Epidermal melanocyte (primary cell): ENCODE results near the gene PERM1.
"Not testable (repeated sequence)": the region's sequence is repeated elsewhere in the genome, so short reads cannot be mapped to it uniquely, and the experiment has no call there.

Source experiments
- DNase-seq: peaks from one replicate; pipeline ENCODE4 v3.0.0; 2011; ENCODE audit warnings: low spot score; ENCODE audit not compliant: insufficient read length

PERM1 gene

DNA sequence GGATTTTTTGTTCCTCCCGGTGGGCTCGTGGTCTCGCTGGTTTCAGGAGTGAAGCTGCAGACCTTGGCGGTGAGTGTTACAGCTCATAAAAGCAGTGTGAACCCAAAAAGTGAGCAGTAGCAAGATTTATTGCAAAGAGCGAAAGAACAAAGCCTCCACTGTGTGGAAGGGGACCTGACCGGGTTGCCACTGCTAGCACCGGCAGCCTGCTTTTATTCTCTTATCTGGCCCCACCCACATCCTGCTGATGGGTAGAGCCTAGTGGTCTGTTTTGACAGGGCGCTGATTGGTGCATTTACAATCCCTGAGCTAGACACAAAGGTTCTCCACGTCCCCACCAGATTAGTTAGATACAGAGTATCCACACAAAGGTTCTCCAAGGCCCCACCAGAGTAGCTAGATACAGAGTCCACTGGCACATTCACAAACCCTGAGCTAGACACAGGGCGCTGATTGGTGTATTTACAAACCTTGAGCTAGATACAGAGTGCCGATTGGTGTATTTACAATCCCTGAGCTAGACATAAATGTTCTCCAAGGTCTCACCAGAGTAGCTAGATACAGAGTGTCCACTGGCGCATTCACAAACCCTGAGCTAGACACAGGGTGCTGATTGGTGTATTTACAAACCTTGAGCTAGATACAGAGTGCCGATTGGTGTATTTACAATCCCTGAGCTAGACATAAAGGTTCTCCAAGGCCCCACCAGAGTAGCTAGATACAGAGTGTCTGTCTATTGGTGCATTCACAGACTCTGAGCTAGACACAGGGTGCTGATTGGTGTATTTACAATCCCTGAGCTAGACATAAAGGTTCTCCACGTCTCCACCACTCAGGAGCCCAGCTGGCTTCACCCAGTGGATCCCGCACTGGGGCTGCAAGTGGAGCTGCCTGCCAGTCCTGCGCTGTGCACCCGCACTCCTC is 35.8 kb upstream of the PERM1 start:
- DNase-seq = not testable (repeated sequence)

GRCh38 chr1:1014799-1015681 is 33.1 kb upstream of the PERM1 start:
- no peak for DNase-seq

DNA sequence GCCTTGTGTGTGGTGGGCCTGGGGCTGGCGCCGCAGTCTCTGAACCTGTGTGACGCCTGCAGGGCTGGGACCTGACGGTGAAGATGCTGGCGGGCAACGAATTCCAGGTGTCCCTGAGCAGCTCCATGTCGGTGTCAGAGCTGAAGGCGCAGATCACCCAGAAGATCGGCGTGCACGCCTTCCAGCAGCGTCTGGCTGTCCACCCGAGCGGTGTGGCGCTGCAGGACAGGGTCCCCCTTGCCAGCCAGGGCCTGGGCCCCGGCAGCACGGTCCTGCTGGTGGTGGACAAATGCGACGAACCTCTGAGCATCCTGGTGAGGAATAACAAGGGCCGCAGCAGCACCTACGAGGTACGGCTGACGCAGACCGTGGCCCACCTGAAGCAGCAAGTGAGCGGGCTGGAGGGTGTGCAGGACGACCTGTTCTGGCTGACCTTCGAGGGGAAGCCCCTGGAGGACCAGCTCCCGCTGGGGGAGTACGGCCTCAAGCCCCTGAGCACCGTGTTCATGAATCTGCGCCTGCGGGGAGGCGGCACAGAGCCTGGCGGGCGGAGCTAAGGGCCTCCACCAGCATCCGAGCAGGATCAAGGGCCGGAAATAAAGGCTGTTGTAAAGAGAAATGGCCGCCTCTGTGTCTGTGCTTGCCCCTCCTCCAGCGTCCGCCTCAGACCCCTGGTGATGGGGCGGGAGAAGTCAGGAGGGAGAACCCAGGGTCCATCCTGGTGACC is 32.2 kb upstream of the PERM1 start:
- DNase-seq = no peak

DNA sequence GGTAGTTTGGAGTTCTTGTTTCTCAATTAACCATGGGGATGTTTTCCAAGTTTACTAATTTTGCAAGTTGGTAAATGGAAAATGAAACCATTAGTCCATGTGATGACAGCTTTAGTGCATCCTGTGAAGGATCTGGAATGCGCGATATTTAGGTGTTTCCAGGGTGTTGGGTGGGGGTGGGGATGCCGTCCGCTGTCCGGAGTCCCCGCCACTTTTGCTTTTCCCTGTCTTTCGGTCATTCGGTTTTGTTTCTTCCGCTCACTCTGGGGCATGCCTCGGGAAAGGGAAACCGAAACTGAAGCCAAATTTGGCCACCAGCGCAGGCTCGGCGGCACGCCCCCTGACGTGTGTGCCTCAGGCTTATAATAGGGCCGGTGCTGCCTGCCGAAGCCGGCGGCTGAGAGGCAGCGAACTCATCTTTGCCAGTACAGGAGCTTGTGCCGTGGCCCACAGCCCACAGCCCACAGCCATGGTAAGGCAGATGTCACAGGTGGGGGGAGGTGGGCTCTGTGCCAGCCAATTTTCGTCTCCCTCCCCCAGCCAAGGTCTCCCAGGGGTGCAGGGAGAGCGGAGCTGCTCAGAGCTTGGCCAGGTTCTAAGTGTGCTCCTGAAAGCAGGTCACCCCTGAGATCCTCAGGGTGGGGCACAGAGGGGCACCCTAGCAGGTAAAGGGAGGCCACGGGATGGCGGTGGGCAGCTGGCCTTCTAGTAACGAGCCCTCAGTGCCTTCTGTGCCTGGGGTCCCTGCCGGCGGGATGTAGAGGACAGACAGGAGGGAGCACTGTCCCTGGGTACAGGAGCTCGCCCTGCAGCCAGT is 31.4 kb upstream of the PERM1 start, which contains the start of gene ISG15:
ISG15 (plus strand) TSS at position 393 of the 817 bp plus-strand sequence; CDS start at position 470, 77 bp downstream.
- DNase-seq = peak; percentile 77

- not testable (repeated sequence) for DNase-seq
These were observed 30.8 kb upstream of the PERM1 start for GRCh38 chr1:1012736-1013104.

DNA sequence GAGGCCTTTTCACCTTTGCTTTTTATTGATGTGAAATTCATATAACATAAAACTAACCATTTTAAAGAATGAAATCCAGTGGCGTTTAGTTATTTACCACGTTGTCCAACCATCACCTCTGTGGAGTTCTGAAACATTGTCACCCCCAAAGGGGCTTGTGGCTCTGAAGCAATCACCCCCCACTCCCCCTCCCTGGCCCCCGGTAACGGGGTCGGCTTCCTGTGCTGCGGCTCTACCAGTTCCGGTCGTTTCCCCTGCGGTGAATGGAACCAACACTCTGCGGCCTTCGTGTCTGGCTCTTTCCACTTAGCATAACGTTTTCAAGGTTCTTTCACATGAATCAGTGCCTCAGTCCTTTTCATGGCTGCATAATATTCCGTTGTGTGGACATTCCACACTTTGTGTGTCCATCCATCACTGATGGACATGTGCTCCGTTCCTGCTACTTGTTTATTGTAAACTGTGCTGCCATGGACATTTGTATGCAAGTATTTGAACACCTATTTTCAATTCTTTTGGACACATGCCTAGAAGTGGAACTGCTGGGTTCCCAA is 29.6 kb upstream of the PERM1 start:
- DNase-seq = no peak

- DNase-seq = not testable (repeated sequence)
These were observed 28.2 kb upstream of the PERM1 start for GRCh38 chr1:1010131-1010530.

- no peak for DNase-seq
These were observed 24.6 kb upstream of the PERM1 start for GRCh38 chr1:1006305-1007159.

- no peak for DNase-seq
These were observed 23.9 kb upstream of the PERM1 start for GRCh38 chr1:1005774-1006304.

GRCh38 chr1:1004780-1005697 is 23.1 kb upstream of the PERM1 start:
- peak; percentile 67 for DNase-seq

DNA sequence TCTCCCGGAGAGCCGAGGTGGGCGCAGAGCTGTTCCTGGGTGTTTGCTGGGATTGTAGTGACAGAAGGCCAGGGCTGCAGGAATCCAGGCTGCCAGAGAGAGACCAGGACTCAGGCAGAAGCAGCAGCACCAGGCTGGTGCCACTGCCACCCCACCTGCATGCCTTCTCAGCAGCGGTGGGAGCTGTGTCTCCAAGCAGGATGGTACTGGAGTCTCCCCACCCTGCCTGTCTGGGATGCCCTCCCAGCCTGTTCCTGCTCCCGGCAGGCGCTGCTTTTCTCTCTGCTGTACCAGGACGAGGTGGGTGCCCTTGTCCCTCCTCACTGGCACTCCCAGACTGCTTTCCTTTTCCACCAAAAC is 22.5 kb upstream of the PERM1 start:
- no peak for DNase-seq

DNA sequence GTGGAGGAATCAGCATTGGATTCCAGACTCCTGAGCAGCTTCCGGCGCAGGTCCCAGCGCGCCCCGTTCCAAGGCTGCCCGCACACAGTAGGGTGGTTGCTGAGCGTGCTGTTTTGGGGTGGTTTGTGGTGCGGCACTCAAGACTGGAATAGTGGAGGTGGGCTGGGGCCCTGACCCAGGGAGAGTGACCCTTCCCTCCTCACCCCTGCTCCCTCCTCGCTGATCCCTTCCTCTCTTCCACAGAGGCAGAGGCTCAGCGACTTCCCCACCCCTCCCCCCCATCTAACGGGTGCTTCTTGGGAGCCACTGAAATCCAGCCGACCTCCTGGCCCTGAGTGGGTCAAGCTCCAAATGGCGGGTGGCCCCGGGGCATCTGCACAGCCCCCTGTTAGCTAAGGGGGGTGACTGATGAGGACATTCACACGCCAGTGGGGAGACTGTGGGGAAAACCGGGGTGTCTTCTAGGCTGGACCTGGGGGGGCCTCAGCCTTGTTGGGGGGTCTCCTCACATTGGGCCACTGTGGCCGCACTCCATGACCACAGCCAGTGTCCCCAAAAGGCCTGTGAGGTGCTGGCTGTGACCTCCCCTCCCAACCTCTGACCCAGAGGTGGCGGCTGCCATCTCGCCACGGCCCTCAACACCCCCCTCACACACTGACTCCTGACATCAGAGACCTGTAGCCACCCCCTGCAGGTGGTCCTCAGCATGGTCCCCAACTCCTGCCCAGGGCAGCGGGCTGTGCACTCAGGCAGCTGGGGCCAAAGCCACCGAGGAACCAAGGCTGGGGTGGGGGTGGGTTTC is 21.9 kb upstream of the PERM1 start:
- DNase-seq = no peak

DNA sequence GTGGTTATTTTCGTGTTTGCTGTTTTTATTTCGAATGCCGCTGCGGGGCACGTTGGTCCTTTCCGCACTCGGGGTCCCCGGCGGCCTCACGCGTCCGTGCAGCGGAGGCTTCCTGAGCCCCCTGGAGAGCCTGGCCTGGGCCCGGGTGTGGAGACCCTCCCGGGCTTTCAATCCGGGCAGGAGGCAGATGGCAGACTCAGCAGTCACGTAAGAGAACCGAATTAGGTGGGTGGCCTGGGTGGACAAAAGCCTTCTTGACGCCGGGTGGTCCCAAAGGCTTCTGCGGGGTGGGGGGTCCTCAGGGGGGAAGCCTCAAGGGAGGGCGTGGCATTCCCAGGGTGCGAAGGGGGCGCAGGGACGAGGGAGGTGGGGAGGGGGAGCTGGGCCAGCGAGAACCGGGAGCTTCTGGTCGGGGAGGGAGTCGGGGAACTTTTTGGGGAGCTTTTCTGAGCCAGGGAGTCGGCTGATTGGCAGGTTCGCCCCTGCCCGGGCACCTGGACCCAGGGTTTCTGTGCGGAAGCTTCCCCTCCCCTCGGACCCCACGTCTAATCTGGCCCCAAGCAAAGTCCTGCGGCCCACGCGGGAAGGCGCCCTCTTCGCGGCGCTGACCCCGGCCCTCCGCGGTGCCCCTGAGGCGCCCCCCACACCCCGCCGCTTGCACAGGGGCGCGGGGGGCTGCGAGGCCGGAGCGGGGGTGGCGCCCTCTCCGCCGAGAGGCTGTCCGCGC is 19.3 kb upstream of the PERM1 start:
- DNase-seq = no peak

DNA sequence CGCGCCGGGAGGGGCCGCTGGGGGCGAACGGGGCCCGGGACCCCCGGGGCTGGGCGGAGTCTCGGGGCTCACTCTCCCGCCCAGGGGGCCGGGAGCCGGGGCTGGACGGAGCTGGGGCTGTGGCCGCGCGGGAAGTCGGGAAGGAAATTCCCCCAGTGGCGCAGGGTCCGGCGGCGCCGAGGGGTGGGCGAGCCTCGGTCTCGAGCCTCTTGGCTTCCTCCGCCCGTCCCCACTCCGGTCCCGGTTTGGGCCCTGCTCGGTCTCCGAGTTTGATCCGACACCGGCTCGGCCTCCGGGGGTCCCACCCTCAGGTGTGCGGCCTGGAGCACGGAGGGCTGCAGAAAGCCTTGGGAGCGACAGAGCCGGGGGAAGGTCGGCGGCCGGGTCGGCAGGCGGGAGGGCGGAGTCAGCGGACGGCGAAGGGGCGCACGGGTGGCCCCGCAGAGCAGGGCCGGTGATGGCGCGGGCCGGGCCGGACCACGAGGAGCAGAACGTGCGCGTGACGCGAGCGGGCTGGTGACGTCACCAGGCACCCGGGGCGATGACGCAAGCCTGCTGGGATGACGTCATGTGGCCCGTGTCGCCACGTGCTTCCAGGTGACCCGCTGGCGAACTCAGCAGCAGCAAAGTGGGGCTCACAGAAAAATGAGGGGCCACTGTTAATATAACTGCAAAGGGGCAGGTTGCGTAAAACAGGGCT is 18.6 kb upstream of the PERM1 start:
- peak; percentile 94 for DNase-seq

DNA sequence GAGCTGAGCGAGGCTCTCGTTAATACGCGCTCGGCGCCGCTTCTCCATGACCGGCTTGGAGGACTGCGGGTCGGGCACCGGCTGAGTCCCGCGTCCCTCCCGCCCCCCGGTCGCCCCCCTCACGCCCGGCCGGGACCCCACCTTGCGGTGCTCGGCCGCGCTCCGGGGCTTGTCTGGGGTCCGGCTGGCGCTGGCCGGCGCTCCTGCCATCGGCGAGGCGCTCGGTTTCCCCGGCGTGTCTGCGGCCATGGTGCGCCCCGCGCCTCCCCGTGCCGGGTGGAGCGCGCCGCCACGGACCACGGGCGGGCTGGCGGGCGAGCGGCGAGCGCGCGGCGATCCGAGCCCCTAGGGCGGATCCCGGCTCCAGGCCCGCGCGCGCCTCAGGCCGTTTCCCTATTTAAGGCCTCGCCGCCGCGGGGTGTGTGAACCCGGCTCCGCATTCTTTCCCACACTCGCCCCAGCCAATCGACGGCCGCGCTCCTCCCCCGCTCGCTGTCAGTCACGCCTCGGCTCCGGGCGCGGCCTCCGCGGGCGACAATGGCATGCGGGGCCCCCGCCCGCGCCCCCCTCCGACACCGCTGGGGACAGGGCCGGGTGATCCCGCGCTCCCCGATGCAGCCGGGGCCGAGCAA is 17.9 kb upstream of the PERM1 start, which contains the start of gene HES4:
HES4 (minus strand) TSS at position 373 of the 632 bp plus-strand sequence; CDS start at position 249, 124 bp downstream.
- DNase-seq = peak; percentile 86
